ENCODE measurements around the gene TNNC2. TPM values are rescaled to one million over a fixed set of nuclear protein-coding genes. Genes with fewer than 3 reads are reported as not detected.

The TNNC2 gene
- total RNA-seq, 1 donor from 2014 or later = 1.2 TPM

DNA sequence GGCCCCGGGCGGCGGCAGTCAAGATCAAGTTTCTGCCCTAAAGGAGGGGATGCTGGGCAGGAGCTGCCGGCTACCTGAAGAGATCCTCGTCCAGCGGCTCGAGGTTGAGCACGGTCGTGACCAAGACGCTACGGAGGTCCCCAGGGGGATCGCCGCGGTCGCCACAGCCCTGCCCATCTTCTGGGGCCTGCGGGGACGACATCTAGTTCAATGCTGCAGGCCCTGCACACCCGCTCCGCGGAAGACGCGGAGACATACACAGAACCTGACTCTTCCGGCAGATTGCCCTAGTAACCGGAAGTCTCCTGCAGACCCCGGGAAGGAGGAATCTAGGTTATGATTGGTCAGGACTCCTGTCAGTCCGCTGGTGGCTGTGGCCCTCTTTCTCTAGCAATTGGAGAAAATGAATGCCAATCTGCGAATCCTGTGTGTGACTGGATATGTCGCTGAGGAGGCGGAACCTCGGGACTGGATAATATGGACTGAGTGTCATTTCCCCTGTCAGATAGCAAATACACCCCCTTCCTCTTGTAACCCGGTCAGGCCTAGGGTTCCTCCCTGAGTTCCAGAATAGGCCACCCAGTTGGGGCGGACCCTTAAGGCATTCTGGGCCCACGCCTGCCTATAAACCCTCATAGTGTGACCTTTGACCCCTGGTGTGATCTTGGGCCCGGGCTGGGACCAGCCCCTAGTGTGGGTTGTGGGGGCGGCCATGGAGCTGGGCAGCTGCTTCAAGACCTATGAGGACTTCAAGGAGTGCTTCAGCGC is 30.2 kb upstream of the TNNC2 start, which contains the start of the genes ACOT8 and ZSWIM3:
TSS of gene ACOT8 (minus strand) at position 279 of the 768 bp plus-strand sequence. CDS start at position 202, 77 bp downstream.
TSS of gene ZSWIM3 (plus strand) at position 501 of the 768 bp plus-strand sequence. CDS start at position 713, 212 bp downstream.
- H3K27me3 Mint-ChIP-seq (ENCODE audit: unreplicated experiment) = no peaks in the 10 kb centered on the region

DNA sequence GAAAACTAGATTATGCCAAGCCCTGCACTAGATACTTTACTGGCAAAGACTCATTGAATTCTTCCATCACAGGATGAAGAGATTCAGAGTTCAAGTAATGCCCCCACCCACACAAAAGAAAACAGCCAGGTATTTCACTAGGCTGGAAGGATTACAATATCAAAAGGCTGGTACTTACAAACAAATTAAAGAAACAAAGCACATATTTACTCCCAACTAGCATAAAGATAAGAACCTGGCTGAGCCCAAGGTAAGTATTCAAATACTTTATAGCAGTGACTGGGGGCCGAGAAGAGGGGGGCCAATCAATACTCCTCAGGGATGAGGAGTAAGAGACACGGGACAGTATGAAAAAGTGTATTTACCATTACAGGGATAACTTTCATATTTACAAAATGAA is 26.4 kb upstream of the TNNC2 start:
- Mint-ChIP-seq H3K27me3 (ENCODE audit: unreplicated experiment) (no peaks in the 10 kb centered on the region), H3K4me1 (ENCODE audit: unreplicated experiment) (peaks cover 27% of the 10 kb centered on the region), H3K27ac (ENCODE audit: unreplicated experiment) (no peak overlapping the region), H3K9me3 (ENCODE audit: unreplicated experiment) (no peaks in the 10 kb centered on the region), H3K4me3 (ENCODE audit: unreplicated experiment) (no peak overlapping the region), H3K36me3 (ENCODE audit: unreplicated experiment) (peaks cover 11% of the 10 kb centered on the region)
- TF ChIP-seq, protein P1, sequence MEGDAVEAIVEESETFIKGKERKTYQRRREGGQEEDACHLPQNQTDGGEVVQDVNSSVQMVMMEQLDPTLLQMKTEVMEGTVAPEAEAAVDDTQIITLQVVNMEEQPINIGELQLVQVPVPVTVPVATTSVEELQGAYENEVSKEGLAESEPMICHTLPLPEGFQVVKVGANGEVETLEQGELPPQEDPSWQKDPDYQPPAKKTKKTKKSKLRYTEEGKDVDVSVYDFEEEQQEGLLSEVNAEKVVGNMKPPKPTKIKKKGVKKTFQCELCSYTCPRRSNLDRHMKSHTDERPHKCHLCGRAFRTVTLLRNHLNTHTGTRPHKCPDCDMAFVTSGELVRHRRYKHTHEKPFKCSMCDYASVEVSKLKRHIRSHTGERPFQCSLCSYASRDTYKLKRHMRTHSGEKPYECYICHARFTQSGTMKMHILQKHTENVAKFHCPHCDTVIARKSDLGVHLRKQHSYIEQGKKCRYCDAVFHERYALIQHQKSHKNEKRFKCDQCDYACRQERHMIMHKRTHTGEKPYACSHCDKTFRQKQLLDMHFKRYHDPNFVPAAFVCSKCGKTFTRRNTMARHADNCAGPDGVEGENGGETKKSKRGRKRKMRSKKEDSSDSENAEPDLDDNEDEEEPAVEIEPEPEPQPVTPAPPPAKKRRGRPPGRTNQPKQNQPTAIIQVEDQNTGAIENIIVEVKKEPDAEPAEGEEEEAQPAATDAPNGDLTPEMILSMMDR (IDR thresholded peaks at IDR 0.05) = no peak
- no peak for DNase-seq (ENCODE audit: extremely low spot score, unreplicated experiment)

More for the DNA sequence above, 30.2 kb upstream of the TNNC2 start, which contains the start of the genes ACOT8 and ZSWIM3:
- peaks cover 2% of the 10 kb centered on the region for H3K36me3 Mint-ChIP-seq (ENCODE audit: unreplicated experiment)
- no peaks in the 10 kb centered on the region for H3K9me3 Mint-ChIP-seq (ENCODE audit: unreplicated experiment)
- TF ChIP-seq, protein P1 (IDR thresholded peaks at IDR 0.05) = no peak
- peak within 1 kb of the TSS; percentile 93 for H3K27ac Mint-ChIP-seq (ENCODE audit: unreplicated experiment)
- peaks cover 45% of the 10 kb centered on the region for H3K4me1 Mint-ChIP-seq (ENCODE audit: unreplicated experiment)
- H3K4me3 Mint-ChIP-seq (ENCODE audit: unreplicated experiment) = peak within 1 kb of the TSS; percentile 92
- DNase-seq (ENCODE audit: extremely low spot score, unreplicated experiment) = peak; percentile 98

DNA sequence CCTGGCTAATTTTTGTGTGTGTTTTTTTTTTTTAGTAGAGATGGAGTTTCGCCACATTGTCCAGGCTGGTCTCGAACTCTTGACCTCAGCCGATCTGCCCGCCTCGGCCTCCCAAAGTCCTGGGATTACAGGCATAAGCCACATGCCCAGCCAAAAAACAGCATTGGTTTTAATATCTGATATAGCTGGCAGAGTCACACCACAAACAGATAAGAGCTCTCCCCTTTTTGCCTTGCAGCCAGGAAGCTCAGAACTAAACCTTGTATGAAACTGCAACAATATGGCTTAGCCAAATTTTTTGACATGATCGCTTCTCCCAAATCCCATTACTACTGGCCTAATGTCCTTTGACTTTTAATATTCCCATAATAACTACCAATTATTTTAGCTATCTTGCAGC is 25.2 kb upstream of the TNNC2 start:
- no peak overlapping the region for H3K27ac Mint-ChIP-seq (ENCODE audit: unreplicated experiment)
- no peaks in the 10 kb centered on the region for H3K9me3 Mint-ChIP-seq (ENCODE audit: unreplicated experiment)
- peaks cover 17% of the 10 kb centered on the region for H3K4me1 Mint-ChIP-seq (ENCODE audit: unreplicated experiment)
- no peaks in the 10 kb centered on the region for H3K27me3 Mint-ChIP-seq (ENCODE audit: unreplicated experiment)
- H3K4me3 Mint-ChIP-seq (ENCODE audit: unreplicated experiment) = no peak overlapping the region
- DNase-seq (ENCODE audit: extremely low spot score, unreplicated experiment) = no peak
- H3K36me3 Mint-ChIP-seq (ENCODE audit: unreplicated experiment) = peaks cover 11% of the 10 kb centered on the region
- TF ChIP-seq, protein P1 (IDR thresholded peaks at IDR 0.05) = no peak

DNA sequence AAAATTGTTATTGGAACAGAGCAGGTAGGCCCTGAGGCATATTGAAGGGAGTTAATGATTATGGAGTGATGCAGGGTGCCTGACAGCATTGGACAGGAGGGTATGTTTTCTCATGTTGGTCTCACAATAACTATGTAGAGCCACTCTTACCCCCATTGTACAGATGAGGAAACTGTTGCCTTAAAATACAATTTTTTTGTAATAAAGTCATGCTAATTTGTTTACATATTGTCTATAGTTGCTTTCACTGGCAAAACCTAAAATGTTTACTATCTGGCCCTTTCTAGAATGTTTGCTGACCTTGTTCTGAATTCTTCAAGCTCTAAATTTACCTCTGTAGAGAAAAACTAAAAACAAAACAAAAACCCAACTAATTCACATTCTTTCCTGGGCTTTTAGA is 24.4 kb upstream of the TNNC2 start:
- Mint-ChIP-seq H3K4me1 (ENCODE audit: unreplicated experiment) (peaks cover 13% of the 10 kb centered on the region), H3K27me3 (ENCODE audit: unreplicated experiment) (no peaks in the 10 kb centered on the region), H3K9me3 (ENCODE audit: unreplicated experiment) (no peaks in the 10 kb centered on the region), H3K36me3 (ENCODE audit: unreplicated experiment) (peaks cover 12% of the 10 kb centered on the region), H3K27ac (ENCODE audit: unreplicated experiment) (no peak overlapping the region), H3K4me3 (ENCODE audit: unreplicated experiment) (no peak overlapping the region)
- TF ChIP-seq, protein P1 (IDR thresholded peaks at IDR 0.05) = no peak
- no peak for DNase-seq (ENCODE audit: extremely low spot score, unreplicated experiment)

DNA sequence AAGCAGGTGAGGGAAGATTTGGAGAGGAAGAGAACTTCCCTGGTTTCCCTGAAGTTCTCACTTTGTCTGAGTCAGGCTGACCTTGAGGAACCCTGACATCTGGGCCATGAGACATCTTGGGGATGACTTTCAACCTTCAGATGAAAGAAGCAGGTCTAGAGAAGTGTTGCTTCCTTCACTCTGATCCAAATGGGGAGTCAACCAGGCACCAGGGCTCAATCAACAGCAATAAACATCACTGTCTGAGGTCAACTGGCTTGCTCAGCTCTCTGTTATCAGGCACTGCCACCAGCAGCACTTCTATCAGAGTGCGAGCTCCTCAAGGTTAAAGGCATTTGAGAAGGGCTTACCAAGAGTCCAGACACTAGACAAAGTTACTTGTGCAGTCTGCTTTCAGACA is 23.8 kb upstream of the TNNC2 start:
- Mint-ChIP-seq H3K27ac (ENCODE audit: unreplicated experiment) (no peak overlapping the region), H3K9me3 (ENCODE audit: unreplicated experiment) (no peaks in the 10 kb centered on the region), H3K27me3 (ENCODE audit: unreplicated experiment) (no peaks in the 10 kb centered on the region), H3K36me3 (ENCODE audit: unreplicated experiment) (peaks cover 16% of the 10 kb centered on the region), H3K4me3 (ENCODE audit: unreplicated experiment) (no peak overlapping the region), H3K4me1 (ENCODE audit: unreplicated experiment) (peaks cover 8% of the 10 kb centered on the region)
- TF ChIP-seq, protein P1 (IDR thresholded peaks at IDR 0.05) = no peak
- no peak for DNase-seq (ENCODE audit: extremely low spot score, unreplicated experiment)

Data from osteocyte (in vitro differentiated cells).